ENCODE data around the gene HECW1.
A peak's percentile ranks its signal among the peaks of the same experiment; 100 is the strongest.
"Not testable (repeated sequence)": the region's sequence is repeated elsewhere in the genome, so short reads cannot be mapped to it uniquely, and the experiment has no call there.

The HECW1 gene

DNA sequence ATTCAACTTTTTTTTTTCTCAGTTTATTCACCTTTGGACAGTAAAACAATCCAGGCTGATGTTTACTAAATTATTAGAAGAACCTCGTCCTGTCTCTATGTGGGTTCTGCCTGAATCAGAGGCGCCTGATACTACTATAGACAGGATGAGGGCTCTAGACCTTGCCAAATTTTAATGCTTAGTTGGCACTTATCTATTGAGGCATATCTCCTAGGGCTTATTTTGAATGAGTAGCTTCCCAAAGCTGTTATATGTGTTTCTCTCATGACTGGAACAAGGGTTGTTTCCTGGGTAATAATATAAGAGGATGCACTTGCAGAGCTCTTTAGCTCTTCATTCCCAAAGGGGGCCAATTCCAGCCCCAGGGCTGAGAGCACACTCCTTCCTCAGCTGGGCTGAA lies 23.6 kb downstream of the HECW1 start:
- TF ChIP-seq CTCF (IDR thresholded peaks at IDR 0.05; ENCODE audit: low read depth, low read length, missing control alignments) = no peak
- no peaks in the 10 kb centered on the region for H3K27me3 ChIP-seq (replicated peaks)
- in situ Hi-C loops (cut with HindIII; ENCODE audit: low pct_ligation_motif_present, low sequenced_read_pairs) = no loop called here
- no peak for DNase-seq
- no peak overlapping the region for H3K4me3 ChIP-seq (ENCODE audit: low read depth, low read length)
- H3K27ac ChIP-seq = no peak overlapping the region
- H3K36me3 ChIP-seq (replicated peaks) = no peaks in the 10 kb centered on the region

- H3K27me3 ChIP-seq (replicated peaks); H3K4me3 ChIP-seq (ENCODE audit: low read depth, low read length); H3K36me3 ChIP-seq (replicated peaks); H3K27ac ChIP-seq; in situ Hi-C loops (cut with HindIII; ENCODE audit: low pct_ligation_motif_present, low sequenced_read_pairs): not testable (repeated sequence)
- DNase-seq = peak; percentile 47
These were observed 24.8 kb downstream of the HECW1 start for GRCh38 chr7:43137121-43137744.

- Histone ChIP-seq H3K4me3 (ENCODE audit: low read depth, low read length) (no peak overlapping the region), H3K27ac (no peak overlapping the region), H3K36me3 (replicated peaks) (no peaks in the 10 kb centered on the region), H3K27me3 (replicated peaks) (no peaks in the 10 kb centered on the region)
- no peak for TF ChIP-seq CTCF (IDR thresholded peaks at IDR 0.05; ENCODE audit: low read depth, low read length, missing control alignments)
- in situ Hi-C loops (cut with HindIII; ENCODE audit: low pct_ligation_motif_present, low sequenced_read_pairs) = no loop called here
- no peak for DNase-seq
These were observed 25.4 kb downstream of the HECW1 start for GRCh38 chr7:43137811-43138210.

- no peak for TF ChIP-seq CTCF (IDR thresholded peaks at IDR 0.05; ENCODE audit: low read depth, low read length, missing control alignments)
- in situ Hi-C loops (cut with HindIII; ENCODE audit: low pct_ligation_motif_present, low sequenced_read_pairs) = no loop called here
- Histone ChIP-seq H3K36me3 (replicated peaks) (no peaks in the 10 kb centered on the region), H3K27me3 (replicated peaks) (no peaks in the 10 kb centered on the region), H3K4me3 (ENCODE audit: low read depth, low read length) (no peak overlapping the region), H3K27ac (no peak overlapping the region)
- DNase-seq = no peak
These were observed 26.3 kb downstream of the HECW1 start for GRCh38 chr7:43138710-43139109.

- no peak overlapping the region for H3K4me3 ChIP-seq (ENCODE audit: low read depth, low read length)
- H3K27ac ChIP-seq = no peak overlapping the region
- H3K27me3 ChIP-seq (replicated peaks) = no peaks in the 10 kb centered on the region
- TF ChIP-seq CTCF (IDR thresholded peaks at IDR 0.05; ENCODE audit: low read depth, low read length, missing control alignments) = no peak
- peak; percentile 85 for DNase-seq
- no peaks in the 10 kb centered on the region for H3K36me3 ChIP-seq (replicated peaks)
- in situ Hi-C loops (cut with HindIII; ENCODE audit: low pct_ligation_motif_present, low sequenced_read_pairs) = no loop called here
These were observed 26.7 kb downstream of the HECW1 start for GRCh38 chr7:43139137-43139536.

DNA sequence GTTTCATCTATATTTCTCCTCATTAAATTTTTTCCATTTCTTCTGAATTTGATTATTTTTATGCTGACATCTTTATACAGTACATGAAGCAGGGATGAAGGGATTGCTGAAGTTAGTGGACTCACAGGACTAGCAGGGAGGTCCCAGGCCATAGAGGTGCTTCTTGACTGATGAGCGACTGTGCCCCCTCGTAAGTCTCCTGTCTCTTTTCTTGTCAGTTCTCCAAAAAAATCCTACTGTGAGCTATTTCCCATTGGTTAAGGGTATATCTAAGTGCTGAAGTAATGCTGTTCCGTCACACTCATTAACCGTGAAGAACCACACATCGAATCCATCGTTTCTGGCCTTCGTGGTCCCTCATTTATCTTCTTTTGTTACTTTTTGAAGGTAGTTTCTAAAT lies 27.7 kb downstream of the HECW1 start:
- Histone ChIP-seq H3K4me3 (ENCODE audit: low read depth, low read length) (no peak overlapping the region), H3K27ac (no peak overlapping the region), H3K27me3 (replicated peaks) (no peaks in the 10 kb centered on the region), H3K36me3 (replicated peaks) (no peaks in the 10 kb centered on the region)
- TF ChIP-seq CTCF (IDR thresholded peaks at IDR 0.05; ENCODE audit: low read depth, low read length, missing control alignments) = no peak
- in situ Hi-C loops (cut with HindIII; ENCODE audit: low pct_ligation_motif_present, low sequenced_read_pairs) = no loop called here
- DNase-seq = no peak

Measured in brain microvascular endothelial cell (primary cell).